Smooth muscle cell (in vitro differentiated cells): ENCODE results near the gene CISH. TPM values are rescaled to one million over a fixed set of nuclear protein-coding genes. Genes with fewer than 3 reads are reported as not detected.

Experiments
- DNase-seq: peaks from one replicate; lab custom pipeline; 2025; ENCODE audit not compliant: unreplicated experiment; lab: John Stamatoyannopoulos, UW
- H2AFZ ChIP-seq: fragments of 200-600 bp; sonication (generic); 2 replicates; pipeline ENCODE4 v1.6.0; 2016; ENCODE audit warnings: antibody characterized with exemption, low read depth, mild to moderate bottlenecking
- H3F3A ChIP-seq: fragments of 200-600 bp; sonication (generic); 2 replicates; pipeline ENCODE4 v1.6.0; 2017; ENCODE audit warnings: antibody characterized with exemption, low read depth
- H3K27ac ChIP-seq: fragments of 200-600 bp; sonication (generic); 2 replicates; pipeline ENCODE4 v1.5.1; 2016; ENCODE audit warnings: low read depth, mild to moderate bottlenecking
- H3K27me3 ChIP-seq: fragments of 200-600 bp; sonication (generic); 2 replicates; pipeline ENCODE4 v1.6.1; 2016; ENCODE audit warnings: low read depth, mild to moderate bottlenecking
- H3K36me3 ChIP-seq: fragments of 200-600 bp; sonication (generic); 2 replicates; pipeline ENCODE4 v1.5.1; 2016; ENCODE audit warnings: low read depth
- H3K4me1 ChIP-seq: fragments of 200-600 bp; sonication (generic); 2 replicates; pipeline ENCODE4 v1.5.1; 2016; ENCODE audit warnings: low read depth
- H3K4me2 ChIP-seq: fragments of 200-600 bp; sonication (generic); 2 replicates; pipeline ENCODE4 v1.6.0; 2016; ENCODE audit warnings: mild to moderate bottlenecking
- H3K4me3 ChIP-seq: fragments of 200-600 bp; sonication (generic); 2 replicates; pipeline ENCODE4 v1.5.1; 2016; ENCODE audit warnings: mild to moderate bottlenecking
- H3K79me2 ChIP-seq: fragments of 200-600 bp; sonication (generic); 2 replicates; pipeline ENCODE4 v1.6.0; 2016; ENCODE audit warnings: low read depth, mild to moderate bottlenecking
- H3K9ac ChIP-seq: fragments of 200-600 bp; sonication (generic); 2 replicates; pipeline ENCODE4 v1.6.0; 2016; ENCODE audit warnings: low read depth
- H3K9me3 ChIP-seq: fragments of 200-600 bp; sonication (generic); replicated peaks from 2 replicates; pipeline ENCODE4 v1.5.1; 2016; ENCODE audit warnings: low read depth
- H4K20me1 ChIP-seq: fragments of 200-600 bp; sonication (generic); 2 replicates; pipeline ENCODE4 v1.6.0; 2016; ENCODE audit warnings: low read depth
- WGBS: methylation state at CpG from one replicate; pipeline ENCODE4 v1.1.7; 2016; ENCODE audit warnings: low lambda C conversion rate; 5-methylcytosine and 5-hydroxymethylcytosine counted together
- polyA plus RNA-seq: library from polyadenylated mRNA; unstranded; fragments of >200 nt; fragmentation: Nextera tagmentation; extraction: Ambion mirVana; gene quantifications from 2 replicates; pipeline ENCODE4 v1.2.1, GENCODE V29; 2016
- total RNA-seq: library from RNA; depleted of rRNA; stranded (reverse); fragments of >200 nt; gene quantifications from 2 replicates; pipeline ENCODE4 v1.2.3, GENCODE V29; 2014
- TF ChIP-seq, protein P1 (sequence below): fragments of 200-600 bp; sonication (generic); IDR thresholded peaks from 2 replicates; pipeline ENCODE4 v1.5.1; 2017; ENCODE audit warnings: borderline replicate concordance, mild to moderate bottlenecking, antibody characterized with exemption; ENCODE audit not compliant: insufficient read depth, poor library complexity, severe bottlenecking

CISH gene
- total and polyA plus RNA-seq, 2 experiments from 2014 or later: 1.8 to 15.9 TPM

GRCh38 chr3:50642382-50642781 lies 30.8 kb upstream of the CISH start:
- Histone ChIP-seq H2AFZ (no peak overlapping the region), H3K4me3 (no peak overlapping the region), H3K27ac (no peak overlapping the region), H3K79me2 (no peaks in the 10 kb centered on the region), H3K36me3 (no peaks in the 10 kb centered on the region), H3K9ac (no peak overlapping the region), H3K4me2 (no peak overlapping the region), H3F3A (no peaks in the 10 kb centered on the region), H3K27me3 (no peaks in the 10 kb centered on the region), H3K4me1 (peaks cover 7% of the 10 kb centered on the region), H3K9me3 (no peaks in the 10 kb centered on the region), H4K20me1 (peaks cover 21% of the 10 kb centered on the region)
- 97% methylated on average over 1 of the region's 1 CpG for WGBS
- TF ChIP-seq, protein P1, sequence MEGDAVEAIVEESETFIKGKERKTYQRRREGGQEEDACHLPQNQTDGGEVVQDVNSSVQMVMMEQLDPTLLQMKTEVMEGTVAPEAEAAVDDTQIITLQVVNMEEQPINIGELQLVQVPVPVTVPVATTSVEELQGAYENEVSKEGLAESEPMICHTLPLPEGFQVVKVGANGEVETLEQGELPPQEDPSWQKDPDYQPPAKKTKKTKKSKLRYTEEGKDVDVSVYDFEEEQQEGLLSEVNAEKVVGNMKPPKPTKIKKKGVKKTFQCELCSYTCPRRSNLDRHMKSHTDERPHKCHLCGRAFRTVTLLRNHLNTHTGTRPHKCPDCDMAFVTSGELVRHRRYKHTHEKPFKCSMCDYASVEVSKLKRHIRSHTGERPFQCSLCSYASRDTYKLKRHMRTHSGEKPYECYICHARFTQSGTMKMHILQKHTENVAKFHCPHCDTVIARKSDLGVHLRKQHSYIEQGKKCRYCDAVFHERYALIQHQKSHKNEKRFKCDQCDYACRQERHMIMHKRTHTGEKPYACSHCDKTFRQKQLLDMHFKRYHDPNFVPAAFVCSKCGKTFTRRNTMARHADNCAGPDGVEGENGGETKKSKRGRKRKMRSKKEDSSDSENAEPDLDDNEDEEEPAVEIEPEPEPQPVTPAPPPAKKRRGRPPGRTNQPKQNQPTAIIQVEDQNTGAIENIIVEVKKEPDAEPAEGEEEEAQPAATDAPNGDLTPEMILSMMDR: no peak
- DNase-seq: no peak

- no peak overlapping the region for H3K9ac ChIP-seq
- H3K79me2 ChIP-seq: no peaks in the 10 kb centered on the region
- no peaks in the 10 kb centered on the region for H3K27me3 ChIP-seq
- no peak overlapping the region for H3K27ac ChIP-seq
- WGBS: 43% methylated on average over 6 of the region's 6 CpGs
- H2AFZ ChIP-seq: no peak overlapping the region
- peaks cover 32% of the 10 kb centered on the region for H4K20me1 ChIP-seq
- H3K36me3 ChIP-seq: no peaks in the 10 kb centered on the region
- H3K4me1 ChIP-seq: peaks cover 7% of the 10 kb centered on the region
- peak overlapping the region; percentile 6 for H3K4me2 ChIP-seq
- TF ChIP-seq, protein P1: no peak
- no peak overlapping the region for H3K4me3 ChIP-seq
- no peaks in the 10 kb centered on the region for H3K9me3 ChIP-seq
- no peak for DNase-seq
- H3F3A ChIP-seq: no peaks in the 10 kb centered on the region
These were observed 27.5 kb upstream of the CISH start for GRCh38 chr3:50639055-50639494.

- Histone ChIP-seq H3K4me1 (peaks cover 7% of the 10 kb centered on the region), H3K27me3 (no peaks in the 10 kb centered on the region), H3K36me3 (no peaks in the 10 kb centered on the region), H3K4me2 (peak overlapping the region; percentile 6), H3K4me3 (no peak overlapping the region), H3K79me2 (no peaks in the 10 kb centered on the region), H3F3A (no peaks in the 10 kb centered on the region), H4K20me1 (peaks cover 36% of the 10 kb centered on the region), H3K27ac (no peak overlapping the region), H3K9ac (no peak overlapping the region), H2AFZ (no peak overlapping the region), H3K9me3 (no peaks in the 10 kb centered on the region)
- TF ChIP-seq, protein P1: no peak
- WGBS: 69% methylated on average over 3 of the region's 3 CpGs
- no peak for DNase-seq
These were observed 26.4 kb upstream of the CISH start for GRCh38 chr3:50637945-50638344.

- WGBS: 95% methylated on average over 4 of the region's 4 CpGs
- no peak overlapping the region for H3K4me2 ChIP-seq
- no peak overlapping the region for H2AFZ ChIP-seq
These were observed 25.4 kb upstream of the CISH start for GRCh38 chr3:50637011-50637410.

More at GRCh38 chr3:50637011-50637410, 25.4 kb upstream of the CISH start:
- Histone ChIP-seq H3K27ac (no peak overlapping the region), H4K20me1 (peaks cover 36% of the 10 kb centered on the region), H3K9ac (no peak overlapping the region), H3K36me3 (no peaks in the 10 kb centered on the region), H3K27me3 (no peaks in the 10 kb centered on the region), H3F3A (no peaks in the 10 kb centered on the region), H3K9me3 (no peaks in the 10 kb centered on the region), H3K4me3 (no peak overlapping the region), H3K79me2 (no peaks in the 10 kb centered on the region), H3K4me1 (peaks cover 7% of the 10 kb centered on the region)
- TF ChIP-seq, protein P1: no peak
- no peak for DNase-seq
